ENCODE measurements around the gene CDH24.
A peak's percentile ranks its signal among the peaks of the same experiment; 100 is the strongest.

Gene CDH24, protein sequence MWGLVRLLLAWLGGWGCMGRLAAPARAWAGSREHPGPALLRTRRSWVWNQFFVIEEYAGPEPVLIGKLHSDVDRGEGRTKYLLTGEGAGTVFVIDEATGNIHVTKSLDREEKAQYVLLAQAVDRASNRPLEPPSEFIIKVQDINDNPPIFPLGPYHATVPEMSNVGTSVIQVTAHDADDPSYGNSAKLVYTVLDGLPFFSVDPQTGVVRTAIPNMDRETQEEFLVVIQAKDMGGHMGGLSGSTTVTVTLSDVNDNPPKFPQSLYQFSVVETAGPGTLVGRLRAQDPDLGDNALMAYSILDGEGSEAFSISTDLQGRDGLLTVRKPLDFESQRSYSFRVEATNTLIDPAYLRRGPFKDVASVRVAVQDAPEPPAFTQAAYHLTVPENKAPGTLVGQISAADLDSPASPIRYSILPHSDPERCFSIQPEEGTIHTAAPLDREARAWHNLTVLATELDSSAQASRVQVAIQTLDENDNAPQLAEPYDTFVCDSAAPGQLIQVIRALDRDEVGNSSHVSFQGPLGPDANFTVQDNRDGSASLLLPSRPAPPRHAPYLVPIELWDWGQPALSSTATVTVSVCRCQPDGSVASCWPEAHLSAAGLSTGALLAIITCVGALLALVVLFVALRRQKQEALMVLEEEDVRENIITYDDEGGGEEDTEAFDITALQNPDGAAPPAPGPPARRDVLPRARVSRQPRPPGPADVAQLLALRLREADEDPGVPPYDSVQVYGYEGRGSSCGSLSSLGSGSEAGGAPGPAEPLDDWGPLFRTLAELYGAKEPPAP

DNA sequence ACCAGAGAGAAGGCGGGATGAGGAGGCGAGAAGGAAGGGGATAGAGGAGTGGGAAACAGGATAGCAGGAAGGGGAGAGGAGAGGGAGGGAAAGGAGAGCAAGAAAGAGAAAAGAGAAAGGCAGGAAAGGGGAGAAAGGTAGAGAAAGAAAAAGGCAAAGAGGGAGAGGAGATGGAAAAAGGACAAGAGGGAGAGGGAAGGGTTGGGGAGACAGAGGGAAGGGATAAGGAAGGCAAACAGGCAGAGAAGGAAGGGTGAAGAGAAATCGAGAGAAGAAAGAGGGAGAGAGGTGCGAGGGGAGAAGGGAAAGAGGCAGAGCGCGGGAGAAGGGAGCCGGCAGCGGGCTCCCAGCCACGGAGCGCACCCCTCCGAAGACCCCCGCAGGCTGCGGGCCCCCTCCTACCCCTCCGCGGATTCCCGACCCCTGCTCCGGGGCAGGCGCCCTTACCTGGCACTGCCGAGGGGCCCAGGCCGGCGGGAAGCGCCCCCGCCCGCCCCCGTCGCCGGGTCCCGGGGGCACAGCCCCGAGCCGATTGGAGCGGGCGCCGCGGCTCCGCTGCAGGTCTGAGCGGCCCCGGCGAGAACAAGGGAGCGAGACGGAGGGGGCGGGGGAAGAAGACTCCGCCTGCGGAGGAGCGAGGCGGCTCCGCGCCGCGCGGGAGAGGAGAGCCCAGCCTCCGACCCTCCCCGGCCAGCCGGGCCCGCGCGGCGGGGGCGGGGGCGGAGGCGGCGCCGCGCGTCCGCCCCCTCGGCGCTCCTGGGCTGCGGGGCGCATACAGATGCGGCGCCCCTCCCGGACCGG, at the start of gene CDH24:
Gene CDH24 (minus strand): TSS at position 565 of the 801 bp plus-strand sequence. CDS start 1,787 bp downstream, outside the sequence.
- peak; percentile 89 for DNase-seq (ENCODE audit: low read depth, low spot score)

DNA sequence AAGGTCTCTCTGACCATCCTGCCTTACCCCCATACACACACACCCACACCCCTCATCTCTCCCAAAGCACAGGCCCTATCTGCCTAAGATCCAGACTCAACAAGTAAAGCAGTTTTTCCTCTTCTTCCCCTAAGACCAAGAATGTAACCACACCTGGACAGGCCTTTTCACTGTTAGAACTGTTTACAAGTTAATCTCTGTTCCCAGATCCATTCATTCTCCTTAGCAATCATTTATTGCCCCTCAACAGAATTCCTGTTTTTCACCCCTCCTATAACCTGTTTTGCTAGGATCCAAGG, 49.4 kb upstream of the CDH24 start:
- DNase-seq (ENCODE audit: low read depth, low spot score) = no peak

DNA sequence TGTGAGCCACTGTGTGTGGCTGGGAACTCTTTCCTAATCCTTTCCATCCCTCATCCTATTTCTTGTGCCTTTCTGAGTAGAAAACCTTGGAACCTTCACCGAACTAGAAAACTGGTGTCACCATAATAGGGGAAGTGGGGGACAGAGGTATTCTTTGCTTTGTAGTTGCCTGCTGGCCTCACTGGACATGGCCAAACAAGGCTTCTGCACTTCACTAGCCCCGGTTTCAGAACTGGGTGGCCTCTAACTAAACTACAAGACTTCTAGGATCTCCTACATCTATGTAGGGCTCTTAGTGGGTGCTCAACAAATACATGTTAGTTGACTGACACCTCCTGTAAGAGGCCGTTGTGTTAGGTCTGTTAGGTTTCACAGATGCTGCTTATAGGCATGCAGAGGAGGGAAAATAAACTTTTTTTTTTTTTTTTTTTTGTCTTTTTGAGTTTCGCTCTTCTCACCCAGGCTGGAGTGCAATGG, 48.1 kb upstream of the CDH24 start:
- DNase-seq (ENCODE audit: low read depth, low spot score) = no peak

DNA sequence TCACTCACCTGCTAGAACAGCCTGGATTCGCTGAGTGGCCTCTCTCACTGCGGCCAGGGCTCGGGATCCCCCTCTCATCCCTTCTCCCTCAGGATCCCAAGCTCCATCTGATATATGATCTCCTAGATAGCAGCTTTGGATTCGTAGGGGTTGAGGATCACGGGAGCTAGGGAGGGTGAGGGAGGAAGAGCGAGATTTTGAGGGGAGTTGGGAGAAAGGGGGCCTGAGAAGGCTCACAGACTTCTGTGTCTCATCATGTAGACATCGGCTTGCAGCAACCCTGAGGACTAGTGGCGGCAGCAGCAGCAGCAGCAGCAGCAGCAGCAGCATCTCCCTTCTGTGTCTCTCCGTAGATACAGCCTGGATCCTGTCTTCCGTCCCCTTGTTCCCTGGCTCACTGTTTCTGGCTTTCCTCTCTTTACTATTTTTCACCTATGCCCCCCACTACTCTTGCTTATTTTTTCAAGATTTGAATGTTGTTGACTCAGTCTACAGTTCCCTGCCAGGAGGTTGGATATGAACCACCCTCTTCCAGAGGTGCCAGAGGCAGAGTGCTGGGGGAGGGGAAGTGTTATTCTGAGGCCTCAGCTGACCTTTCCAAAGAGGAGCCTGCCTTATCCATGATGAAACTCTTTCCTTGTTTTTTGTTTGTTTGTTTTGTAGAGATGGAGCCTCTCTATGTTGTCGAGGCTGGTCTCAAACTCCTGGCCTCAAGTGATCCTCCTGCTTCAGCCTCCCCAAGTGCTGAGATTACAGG, 47.4 kb upstream of the CDH24 start, which contains the start of gene CIROP:
Gene CIROP (minus strand): TSS at position 399 of the 757 bp plus-strand sequence. CDS start 69 bp downstream, at position 330.
- DNase-seq (ENCODE audit: low read depth, low spot score) = no peak

DNA sequence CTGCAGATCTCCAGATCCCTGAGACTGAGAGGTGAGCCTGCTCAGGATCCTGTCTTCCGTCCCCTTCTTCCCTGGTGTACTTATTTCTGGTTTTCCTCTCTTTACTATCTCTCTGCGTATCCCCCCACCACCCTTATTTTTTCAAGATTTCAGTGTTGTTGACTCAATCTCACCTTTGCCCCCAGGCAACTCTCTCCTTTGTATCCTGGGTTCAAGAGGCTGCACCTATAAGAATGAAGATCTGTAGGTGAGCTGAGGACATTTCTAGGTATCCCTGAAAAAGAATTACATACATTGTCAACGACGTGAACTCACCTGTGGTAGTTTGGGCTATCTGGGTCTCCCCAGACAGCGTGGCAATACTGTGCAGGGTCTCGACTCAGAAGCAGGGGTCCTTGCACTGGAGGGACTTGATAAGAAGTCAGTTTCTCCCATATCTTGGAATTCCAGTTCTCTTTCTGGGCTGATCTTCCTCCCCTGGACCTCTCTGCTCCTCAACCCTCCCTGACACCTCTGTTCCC, 46.8 kb upstream of the CDH24 start:
- DNase-seq (ENCODE audit: low read depth, low spot score) = no peak

DNA sequence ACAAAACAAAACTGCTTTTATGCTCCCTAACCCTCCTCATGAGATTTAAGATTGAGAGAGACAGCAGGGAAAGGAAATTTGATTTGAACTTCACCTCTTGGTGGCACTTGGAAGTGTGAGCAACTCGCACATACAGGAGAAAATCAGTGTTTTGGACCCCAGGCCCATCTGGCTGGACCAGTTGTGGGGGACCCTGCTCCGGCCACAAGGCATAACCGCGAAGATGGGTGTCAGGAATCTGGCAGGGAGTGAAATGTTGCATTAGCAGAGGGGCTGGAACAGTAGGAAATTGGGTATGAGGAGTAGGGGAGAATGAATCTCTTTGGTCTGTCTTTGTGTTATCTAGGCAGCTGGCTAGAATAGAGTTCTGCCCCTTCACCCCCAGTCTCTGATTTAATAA, 46.3 kb upstream of the CDH24 start:
- DNase-seq (ENCODE audit: low read depth, low spot score) = no peak

DNA sequence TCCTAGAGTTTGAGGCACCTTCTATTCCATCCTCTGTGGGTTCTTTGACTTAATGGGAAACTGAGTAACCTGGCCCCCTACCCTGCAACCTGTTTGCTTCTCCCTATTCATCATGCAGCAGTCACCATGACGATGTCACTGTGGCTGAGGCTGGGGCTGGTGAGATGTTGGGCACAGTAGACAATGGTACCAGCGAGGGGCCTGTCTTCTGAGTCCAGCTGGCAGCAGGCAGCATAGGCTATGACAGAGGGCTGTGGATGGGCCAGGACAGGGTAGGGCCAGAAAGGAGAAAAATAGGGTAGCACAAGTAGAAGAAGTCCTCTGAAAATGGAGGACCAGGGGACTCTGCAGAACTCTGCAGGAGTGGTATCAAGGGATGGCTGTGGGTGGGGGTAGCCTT, 45.5 kb upstream of the CDH24 start:
- DNase-seq (ENCODE audit: low read depth, low spot score) = no peak

DNA sequence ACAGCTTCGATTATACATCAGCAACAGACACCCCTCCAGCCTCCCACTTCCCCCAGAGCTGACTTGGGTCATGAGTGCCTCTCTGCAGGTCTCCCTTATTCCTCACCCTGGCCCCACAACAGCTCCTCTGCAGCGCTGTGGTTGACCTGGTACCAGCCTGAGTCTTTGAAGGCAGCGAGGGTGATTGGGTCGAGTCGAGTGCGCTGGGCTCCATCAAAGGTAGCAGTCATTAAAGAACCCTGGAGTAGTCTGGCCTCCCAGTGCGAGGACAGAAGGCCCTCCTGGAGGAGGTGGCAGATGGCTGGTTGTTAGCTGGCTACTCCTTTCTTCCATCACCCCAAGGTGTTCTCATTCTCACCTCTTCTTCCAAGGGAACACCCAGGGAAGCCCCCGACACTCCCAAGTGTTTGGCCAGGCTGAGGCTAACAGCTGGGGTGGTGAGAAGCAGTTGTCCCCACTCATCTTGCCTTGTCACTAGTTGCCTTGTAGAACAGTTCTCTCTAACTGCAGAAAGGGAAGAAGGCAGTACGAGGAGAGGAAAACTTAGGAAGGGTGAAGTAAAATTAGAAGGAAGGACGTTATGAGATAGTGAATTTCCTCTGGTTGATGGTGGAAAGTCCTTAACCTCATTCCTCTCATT, 44.8 kb upstream of the CDH24 start:
- DNase-seq (ENCODE audit: low read depth, low spot score) = no peak

DNA sequence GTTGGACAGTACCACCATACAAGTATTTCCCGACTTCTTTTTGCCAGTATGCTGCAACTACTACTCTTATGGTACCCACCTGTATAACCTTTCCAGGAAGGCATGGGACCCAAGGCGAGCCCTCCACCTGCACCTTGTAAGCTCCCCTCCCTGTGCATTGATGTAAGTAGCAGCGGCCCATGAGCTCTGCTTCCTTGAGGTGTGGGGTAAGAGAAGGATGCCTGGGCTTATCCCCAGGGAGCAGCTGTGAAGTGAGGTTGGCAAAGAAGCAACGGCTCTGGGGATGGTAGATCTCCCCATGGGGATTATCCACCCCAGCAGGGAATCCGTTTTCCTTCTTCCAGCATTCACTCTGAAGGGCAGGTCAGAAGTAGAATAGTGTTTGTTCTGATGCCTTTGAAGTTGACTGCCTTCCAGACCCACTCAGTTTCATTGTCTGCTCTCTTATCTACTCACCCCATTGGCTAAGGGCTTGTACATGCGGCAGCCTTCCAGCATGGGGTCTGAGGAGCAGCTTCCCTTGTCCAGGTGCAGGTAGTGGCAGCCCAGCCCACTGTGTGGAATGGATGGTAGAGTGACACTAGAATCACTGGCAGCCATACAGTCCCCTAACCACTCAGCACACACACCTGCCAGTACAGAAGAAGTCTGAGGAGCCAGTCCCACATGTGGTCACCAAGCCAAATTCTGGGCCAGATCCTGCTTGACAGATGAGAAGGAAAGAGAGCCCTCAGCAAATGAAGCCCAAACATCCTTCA, 44.1 kb upstream of the CDH24 start:
- no peak for DNase-seq (ENCODE audit: low read depth, low spot score)

DNA sequence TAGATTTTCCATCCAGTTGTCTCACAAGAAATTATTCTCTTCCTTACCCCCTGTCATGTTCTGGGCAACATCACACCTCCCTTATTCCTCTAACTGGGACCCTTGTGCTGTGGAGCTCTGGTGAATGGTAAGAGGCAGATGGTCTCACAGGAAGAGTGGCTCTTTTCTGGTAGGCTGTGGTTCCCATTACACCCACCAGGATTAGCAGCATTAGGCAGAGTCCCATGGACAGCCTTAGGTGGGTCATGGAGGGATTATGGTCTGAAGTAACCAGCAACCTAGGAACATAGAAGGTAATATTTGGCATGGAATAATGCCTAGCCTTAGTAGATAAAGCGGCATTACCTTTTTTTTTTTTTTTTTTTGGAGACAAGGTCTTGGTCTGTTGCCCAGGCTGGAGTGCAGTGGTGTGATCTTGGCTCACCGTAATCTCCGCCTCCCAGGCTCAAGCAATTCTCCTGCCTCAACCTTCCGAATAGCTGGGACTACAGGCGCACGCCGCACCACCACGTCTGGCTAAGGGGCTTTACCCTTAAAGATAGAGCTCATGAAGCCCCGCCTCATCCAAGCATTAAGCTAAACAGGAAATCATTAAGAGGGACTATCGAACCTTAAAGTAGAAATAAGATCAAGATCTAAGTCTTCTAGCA, 42.0 kb upstream of the CDH24 start:
- no peak for DNase-seq (ENCODE audit: low read depth, low spot score)

DNA sequence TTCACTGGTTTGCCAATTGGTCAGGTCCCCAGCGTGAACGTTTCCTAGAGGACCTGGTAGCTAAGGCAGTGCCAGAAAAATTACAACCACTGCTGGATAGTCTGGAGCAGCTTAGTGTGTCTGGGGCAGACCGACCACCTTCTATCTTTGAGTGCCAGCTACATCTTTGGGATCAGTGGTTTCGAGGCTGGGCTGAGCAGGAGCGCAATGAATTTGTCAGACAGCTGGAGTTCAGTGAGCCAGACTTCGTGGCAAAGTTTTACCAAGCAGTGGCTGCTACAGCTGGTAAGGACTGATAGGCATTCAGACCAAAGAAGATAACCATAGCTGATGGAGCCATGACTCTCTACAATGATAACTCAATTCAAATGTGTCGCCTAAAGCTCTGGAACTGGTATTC, 40.5 kb upstream of the CDH24 start:
- DNase-seq (ENCODE audit: low read depth, low spot score) = no peak

DNA sequence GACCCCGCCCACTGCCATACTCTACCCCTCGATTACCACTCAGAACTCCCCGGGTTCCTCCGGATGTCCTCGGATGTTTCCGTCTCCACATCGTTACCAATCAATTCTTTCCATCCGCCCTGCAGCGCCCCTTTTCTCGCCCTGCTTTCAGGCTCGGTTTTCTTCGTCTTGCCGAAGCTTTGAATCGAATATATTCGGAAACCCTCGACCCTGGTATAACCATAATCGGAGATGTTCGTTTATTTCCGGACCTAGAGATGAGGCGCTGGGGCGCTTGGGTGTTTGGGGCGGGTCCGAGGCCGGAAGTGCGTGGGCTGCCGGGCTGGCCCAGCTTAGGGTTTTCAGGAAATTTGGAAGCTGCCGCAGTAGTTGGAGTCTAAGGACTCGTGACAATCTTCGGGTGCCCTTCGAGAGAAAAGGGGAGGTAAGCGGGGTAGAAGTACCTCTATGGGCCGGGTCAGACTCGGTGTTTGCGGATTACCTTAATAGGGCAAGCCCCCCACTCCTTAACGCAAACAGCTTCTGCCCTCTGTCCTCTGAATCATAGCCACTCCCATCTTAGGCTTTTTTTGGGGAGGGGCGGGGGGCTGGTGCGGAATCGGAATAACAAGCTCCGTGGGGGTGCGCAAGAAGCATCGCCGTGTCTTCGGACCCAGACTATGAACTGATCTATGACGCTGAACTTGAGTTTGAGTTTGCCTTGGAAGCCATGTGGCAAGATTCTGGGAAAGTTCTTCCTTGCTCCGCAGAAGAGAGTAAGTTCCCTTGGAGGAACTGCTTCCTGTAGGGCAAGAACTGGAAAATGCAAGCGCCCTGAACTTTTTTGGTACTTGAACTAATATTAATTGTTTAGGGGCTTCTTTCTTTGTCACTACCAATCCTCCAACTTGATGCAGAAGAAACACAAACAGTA, 38.1 kb upstream of the CDH24 start, which contains the start of gene C14orf119:
Gene C14orf119 (plus strand): TSS at position 310 of the 913 bp plus-strand sequence. CDS start 2,154 bp downstream, outside the sequence.
- peak; percentile 100 for DNase-seq (ENCODE audit: low read depth, low spot score)

DNA sequence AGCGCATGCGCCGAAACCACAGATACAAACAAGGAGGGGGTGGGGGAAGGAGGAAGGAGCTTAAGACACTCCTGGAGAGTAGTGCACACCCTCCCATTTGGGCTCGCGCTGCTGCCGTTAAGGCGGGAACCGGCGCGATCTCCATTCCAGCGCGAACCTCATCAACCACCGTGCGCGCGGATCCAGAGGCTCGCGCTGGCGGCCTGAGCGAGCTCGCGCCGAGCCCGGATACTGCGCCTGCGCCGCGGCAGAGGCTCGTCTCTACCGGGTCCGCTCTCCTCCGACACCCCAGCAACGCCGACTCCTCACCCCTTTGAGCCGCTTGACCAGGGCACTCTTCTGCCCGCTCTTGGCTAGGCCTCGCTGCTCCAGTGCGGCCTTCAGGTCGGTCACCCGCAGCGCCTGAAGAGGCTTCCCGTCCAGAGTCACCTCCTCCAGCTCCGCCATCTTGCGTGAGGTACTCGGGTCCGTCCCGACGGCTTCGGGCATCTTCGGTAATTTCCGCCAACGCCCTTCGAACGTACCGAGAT, 37.4 kb upstream of the CDH24 start, which contains the start of gene ACIN1:
Gene ACIN1 (minus strand): TSS at position 471 of the 530 bp plus-strand sequence. CDS start 24 bp downstream, at position 447.
- peak; percentile 92 for DNase-seq (ENCODE audit: low read depth, low spot score)

DNA sequence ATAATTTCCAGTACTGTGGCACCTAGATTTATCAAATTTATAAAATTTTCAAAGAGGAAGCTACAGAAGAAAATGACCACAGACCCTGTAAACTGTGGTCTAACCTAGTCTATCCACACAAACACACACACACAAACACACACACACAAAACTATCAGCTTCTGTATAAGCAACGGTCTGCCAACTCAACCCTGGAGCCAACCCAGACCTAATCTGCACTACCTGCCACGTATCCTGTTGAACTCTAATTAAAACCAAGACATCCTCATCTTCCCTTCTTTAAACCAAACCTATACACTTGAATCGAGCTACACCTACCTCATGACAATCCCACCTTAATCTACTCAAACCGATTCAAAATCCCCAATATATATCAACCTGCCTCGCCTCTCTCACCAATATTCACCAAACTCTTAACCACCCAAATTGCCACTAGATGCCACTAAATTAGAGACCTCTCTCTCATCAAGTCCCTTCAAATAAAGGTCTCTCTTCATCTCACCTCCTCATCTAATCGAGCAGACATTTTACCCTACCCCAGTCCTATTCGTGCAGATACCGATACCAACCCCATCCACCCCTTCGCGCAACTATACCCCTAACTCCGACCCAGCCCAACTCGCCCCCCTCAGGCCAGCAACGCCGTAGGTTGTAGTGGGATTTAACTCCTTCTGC, 36.8 kb upstream of the CDH24 start:
- peak; percentile 28 for DNase-seq (ENCODE audit: low read depth, low spot score)

DNA sequence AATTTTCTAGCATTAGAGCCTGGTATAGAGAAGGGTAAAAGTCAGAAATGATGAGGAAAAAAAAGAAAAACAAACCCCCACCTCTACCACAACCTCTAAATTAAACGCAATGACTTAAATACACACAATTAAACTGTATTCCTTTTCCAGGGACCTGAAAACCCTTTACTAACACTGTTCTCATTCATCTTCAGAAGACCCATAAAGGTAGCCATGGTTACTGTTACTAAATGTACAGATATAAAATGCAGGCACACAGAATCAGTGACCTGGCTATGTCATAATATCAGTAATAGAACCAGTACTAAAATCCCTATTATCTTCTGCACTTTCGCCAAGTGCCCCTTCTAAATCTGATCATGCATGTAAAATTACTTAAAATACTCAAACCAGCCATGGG, 36.2 kb upstream of the CDH24 start:
- no peak for DNase-seq (ENCODE audit: low read depth, low spot score)

DNA sequence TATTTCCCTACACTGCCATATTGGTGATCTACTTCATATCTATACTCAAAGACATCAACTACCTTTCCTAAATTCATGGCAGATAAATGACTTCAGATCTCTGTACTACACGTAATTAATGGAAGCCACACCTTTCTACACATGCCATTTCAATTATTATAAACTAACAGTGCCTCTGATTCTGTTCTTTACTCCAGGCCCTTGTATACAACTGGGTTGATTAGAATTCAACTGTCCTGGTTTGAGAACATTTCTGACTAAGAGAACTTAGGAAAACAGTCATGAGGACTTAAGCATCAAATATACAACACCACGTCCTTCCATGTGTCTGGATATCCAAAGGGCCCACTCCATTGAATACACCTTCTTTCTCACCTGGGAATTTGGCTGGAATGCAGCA, 35.8 kb upstream of the CDH24 start:
- DNase-seq (ENCODE audit: low read depth, low spot score) = no peak
